GM12878 (cell line): ENCODE data around the gene GRM5. TPM values are rescaled to one million over a fixed set of nuclear protein-coding genes. Genes with fewer than 3 reads are reported as not detected.

Source experiments
- ATAC-seq: fragments of 200-7000 bp; cut with Tn5 transposase; 3 replicates; pipeline ENCODE4 v1.9.1; 2020; ENCODE audit warnings: mild to moderate bottlenecking, moderate library complexity
- BruUV-seq: library from RNA; stranded (reverse); fragments of 400-500 nt; replicated peaks from 2 replicates; lab custom pipeline; 2021; lab: Mats Ljungman, UMichigan
- CTCF ChIA-PET: fragments of 300-600 bp; sonication (Branson Sonifier 250); formaldehyde crosslinking; extraction: SDS; loops from one replicate; lab custom pipeline; 2021; ENCODE audit warnings: inconsistent platforms; lab: Yijun Ruan, JAX
- POLR2A ChIA-PET: fragments of 350-600 bp; formaldehyde crosslinking; extraction: SDS; loops from one replicate; lab custom pipeline; 2021; ENCODE audit warnings: inconsistent platforms; lab: Charles Lee
- RAD21 ChIA-PET: fragments of 300-600 bp; sonication (Branson Sonifier 250); formaldehyde crosslinking; loops from one replicate; lab custom pipeline; 2023; ENCODE audit warnings: antibody characterized with exemption; ENCODE audit not compliant: unreplicated experiment; lab: Charles Lee
- SMC1A ChIA-PET: fragments of 300-600 bp; sonication (Branson Sonifier 250); formaldehyde crosslinking; loops from one replicate; lab custom pipeline; 2023; ENCODE audit not compliant: unreplicated experiment, uncharacterized antibody; lab: Charles Lee
- DNase-seq: peaks from one replicate; pipeline ENCODE4 v3.0.0-alpha.2; 2011; ENCODE audit warnings: low read depth, low spot score
- FAIRE-seq: peaks from 3 replicates; lab custom pipeline; 2011; peaks lifted over from hg19 to GRCh38; lab: Jason Lieb, UNC
- H2AFZ ChIP-seq: 2 replicates; pipeline ENCODE4 v1.6.0; 2011; ENCODE audit warnings: low read depth, low read length, control low read depth; ENCODE audit not compliant: control insufficient read depth
- H3K27ac ChIP-seq: 2 replicates; pipeline ENCODE4 v1.5.1; 2011; ENCODE audit warnings: control low read depth; ENCODE audit not compliant: control insufficient read depth, insufficient read depth
- H3K27me3 ChIP-seq, 2 experiments: replicated peaks in 1 of 2; 2 replicates each; pipeline versions ENCODE4 v1.6.0 to v1.6.1; 2011; ENCODE audit warnings: low read length in 1 of 2; ENCODE audit not compliant: control insufficient read depth in 2 of 2, insufficient read depth in 2 of 2
- H3K36me3 ChIP-seq, 2 experiments: 2 replicates each; pipeline ENCODE4 v1.5.1; 2011; ENCODE audit warnings: low read length in 1 of 2; ENCODE audit not compliant: control insufficient read depth in 2 of 2, insufficient read depth in 2 of 2
- H3K4me1 ChIP-seq: 2 replicates; pipeline ENCODE4 v1.6.1; 2011; ENCODE audit warnings: mild to moderate bottlenecking, low read length, moderate library complexity, mixed read lengths; ENCODE audit not compliant: control insufficient read depth, insufficient read depth
- H3K4me2 ChIP-seq: 2 replicates; pipeline ENCODE4 v1.6.0; 2011; ENCODE audit warnings: control low read depth; ENCODE audit not compliant: control insufficient read depth, insufficient read depth
- H3K4me3 ChIP-seq: fragments of 200-600 bp; sonication (generic); 2 replicates; pipeline ENCODE4 v1.5.1; 2016
- H3K79me2 ChIP-seq: 2 replicates; pipeline ENCODE4 v1.6.0; 2011; ENCODE audit warnings: low read length; ENCODE audit not compliant: control insufficient read depth, insufficient read depth
- H3K9ac ChIP-seq: 2 replicates; pipeline ENCODE4 v1.8.0; 2011; ENCODE audit warnings: low read length, control low read depth, mixed read lengths; ENCODE audit not compliant: control insufficient read depth, insufficient read depth
- H3K9me3 ChIP-seq: replicated peaks from 3 replicates; pipeline ENCODE4 v1.5.1; 2011; ENCODE audit warnings: mild to moderate bottlenecking, low read length; ENCODE audit not compliant: control insufficient read depth, insufficient read depth
- H4K20me1 ChIP-seq: 2 replicates; pipeline ENCODE4 v1.6.0; 2011; ENCODE audit not compliant: control insufficient read depth, insufficient read depth
- ESRRA ChIP-seq: IDR thresholded peaks from 2 replicates; pipeline ENCODE4 v1.6.1; 2012; ENCODE audit warnings: mild to moderate bottlenecking, low read length, improper control_type of control experiment
- JUNB ChIP-seq: IDR thresholded peaks from 2 replicates; pipeline ENCODE4 v1.6.1; 2016; ENCODE audit warnings: antibody characterized with exemption, mild to moderate bottlenecking
- NBN ChIP-seq: fragments of 450-650 bp; IDR thresholded peaks from 2 replicates; pipeline ENCODE4 v1.6.1; 2016
- SMC3 ChIP-seq: IDR thresholded peaks from 2 replicates; pipeline ENCODE4 v1.6.1; 2011; ENCODE audit warnings: low read length, improper control_type of control experiment, borderline replicate concordance
- SUPT20H ChIP-seq: IDR thresholded peaks from 2 replicates; pipeline ENCODE4 v1.6.1; 2011; ENCODE audit warnings: low read depth, mild to moderate bottlenecking, low read length, moderate library complexity, borderline replicate concordance; ENCODE audit not compliant: control insufficient read depth
- SUZ12 ChIP-seq: fragments of 200-600 bp; sonication (generic); IDR thresholded peaks from one replicate; pipeline ENCODE4 v1.6.1; 2018; ENCODE audit warnings: antibody characterized with exemption, mild to moderate bottlenecking; ENCODE audit not compliant: unreplicated experiment
- TCF12 ChIP-seq: IDR thresholded peaks from 2 replicates; pipeline ENCODE4 v1.6.1; 2011; ENCODE audit warnings: low read depth, mild to moderate bottlenecking, low read length
- WGBS: methylation state at CpG from one replicate; pipeline ENCODE4 v1.1.6; 2016; ENCODE audit warnings: low lambda C conversion rate; ENCODE audit not compliant: insufficient replicate concordance, insufficient coverage; ENCODE audit errors: missing lambda C conversion rate; 5-methylcytosine and 5-hydroxymethylcytosine counted together
- in situ Hi-C: fragments of 300-500 bp; cut with MboI; formaldehyde crosslinking; loops from 9 replicates; pipeline ENCODE4 v1.14.3; 2018; ENCODE audit warnings: mixed read lengths
- intact Hi-C: fragments of 100-400 bp; cut with micrococcal nuclease; formaldehyde crosslinking; loops from one replicate; pipeline ENCODE4 v1.14.2; 2022; ENCODE audit not compliant: unreplicated experiment
- polyA plus RNA-seq, 11 experiments: library from polyadenylated mRNA; depleted of rRNA in 4 of 11; unstranded in 6 of 11; stranded (reverse) in 5 of 11; fragments of >200 nt; fragmentation: Nextera tagmentation in 4 of 11; fragmentation: Illumina TruSeq in 1 of 11; extraction: Ambion mirVana in 4 of 11; extraction: Trizol in 1 of 11; gene quantifications; 1 replicate in 1 of 11; 2 replicates in 10 of 11; pipeline versions ENCODE4 v1.2.1 to v1.2.3, GENCODE V29; 2011 to 2016; ENCODE audit warnings: inconsistent platforms in 2 of 11, missing spikeins in 2 of 11, low read depth in 1 of 11
- total RNA-seq, 4 experiments: library from RNA; depleted of rRNA in 3 of 4; stranded (reverse); fragments of >200 nt in 3 of 4; fragmentation: Illumina TruSeq in 1 of 4; extraction: Trizol in 1 of 4; gene quantifications; 2 replicates each; pipeline versions ENCODE4 v1.2.1 to v1.2.3, GENCODE V29; 2013 to 2021
- TF ChIP-seq, protein P1 (sequence below): IDR thresholded peaks from 2 replicates; pipeline ENCODE4 v1.6.1; 2012; ENCODE audit warnings: low read depth, low read length, improper control_type of control experiment
- TF ChIP-seq, protein P2 (sequence below): fragments of 450-650 bp; IDR thresholded peaks from 2 replicates; pipeline ENCODE4 v1.6.1; 2018; ENCODE audit warnings: mild to moderate bottlenecking, low read depth, moderate library complexity; ENCODE audit not compliant: partially characterized antibody
- TF ChIP-seq, protein P3 (sequence below): IDR thresholded peaks from 2 replicates; pipeline ENCODE4 v1.6.1; 2012; ENCODE audit warnings: mild to moderate bottlenecking, low read depth, low read length
- TF ChIP-seq, protein P4 (sequence below): fragments of 450-650 bp; IDR thresholded peaks from 2 replicates; pipeline ENCODE4 v1.6.1; 2017; ENCODE audit warnings: antibody characterized with exemption, mild to moderate bottlenecking, moderate library complexity
- TF ChIP-seq, protein P5 (sequence below): fragments of 450-650 bp; IDR thresholded peaks from 2 replicates; pipeline ENCODE4 v1.6.1; 2018; ENCODE audit warnings: borderline replicate concordance, mild to moderate bottlenecking; ENCODE audit not compliant: partially characterized antibody

The GRM5 gene
- total and polyA plus RNA-seq, 10 of the 15 experiments (the other 5 are each of a cell fraction or from before 2014, with no cell fraction given): not detected

DNA sequence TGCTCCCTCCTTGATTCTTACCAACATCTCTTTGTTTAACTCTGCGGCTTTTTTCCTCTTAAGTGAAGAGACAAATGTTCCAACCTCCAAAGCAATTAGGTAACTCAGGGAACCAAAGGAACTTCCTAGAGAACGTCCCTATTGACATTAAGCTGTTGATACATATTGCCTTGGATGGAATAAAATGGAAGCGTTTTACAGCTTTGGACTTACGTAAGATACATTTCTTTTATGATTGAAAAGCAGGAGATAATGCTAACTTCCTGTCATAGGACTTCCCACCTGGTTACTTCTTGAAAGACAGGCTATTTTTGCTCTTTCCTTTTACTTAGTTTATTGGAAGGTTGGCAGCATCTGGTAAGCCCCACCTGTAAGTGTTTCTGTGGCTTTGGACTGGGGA lies 482.5 kb downstream of the GRM5 start:
- ChIA-PET POLR2A (no interaction called here), CTCF (interaction anchor here (0.6 to 2.5 kb wide), 3 partner anchors 31 to 566 kb away, joined by 3 to 7 read pairs (median 3); no protein-coding TSS in a partner anchor), SMC1A (interaction anchor here (2.0 kb wide), 1 partner anchor 12 kb away, joined by 9 read pairs; no protein-coding TSS in a partner anchor), RAD21 (no interaction called here)
- Histone ChIP-seq H4K20me1 (no peaks in the 10 kb centered on the region), H3K27me3 (peaks cover 2 to 3% of the 10 kb centered on the region in 2 experiments; a peak in 2 of 4 replicates), H3K4me3 (no peak overlapping the region), H3K9ac (no peak overlapping the region), H3K4me1 (no peaks in the 10 kb centered on the region), H3K9me3 (no peaks in the 10 kb centered on the region), H3K4me2 (no peak overlapping the region), H3K27ac (no peak overlapping the region), H2AFZ (no peak overlapping the region), H3K36me3 (no peaks in the 10 kb centered on the region), H3K79me2 (no peaks in the 10 kb centered on the region)
- in situ Hi-C loops (no loop called here), intact Hi-C loops (no loop called here)
- TF ChIP-seq SUPT20H (no peak), ESRRA (no peak), SMC3 (no peak), SUZ12 (no peak), NBN (no peak), JUNB (no peak), TCF12 (no peak)
- TF ChIP-seq, protein P1, sequence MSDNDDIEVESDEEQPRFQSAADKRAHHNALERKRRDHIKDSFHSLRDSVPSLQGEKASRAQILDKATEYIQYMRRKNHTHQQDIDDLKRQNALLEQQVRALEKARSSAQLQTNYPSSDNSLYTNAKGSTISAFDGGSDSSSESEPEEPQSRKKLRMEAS: no peak
- TF ChIP-seq, protein P2, sequence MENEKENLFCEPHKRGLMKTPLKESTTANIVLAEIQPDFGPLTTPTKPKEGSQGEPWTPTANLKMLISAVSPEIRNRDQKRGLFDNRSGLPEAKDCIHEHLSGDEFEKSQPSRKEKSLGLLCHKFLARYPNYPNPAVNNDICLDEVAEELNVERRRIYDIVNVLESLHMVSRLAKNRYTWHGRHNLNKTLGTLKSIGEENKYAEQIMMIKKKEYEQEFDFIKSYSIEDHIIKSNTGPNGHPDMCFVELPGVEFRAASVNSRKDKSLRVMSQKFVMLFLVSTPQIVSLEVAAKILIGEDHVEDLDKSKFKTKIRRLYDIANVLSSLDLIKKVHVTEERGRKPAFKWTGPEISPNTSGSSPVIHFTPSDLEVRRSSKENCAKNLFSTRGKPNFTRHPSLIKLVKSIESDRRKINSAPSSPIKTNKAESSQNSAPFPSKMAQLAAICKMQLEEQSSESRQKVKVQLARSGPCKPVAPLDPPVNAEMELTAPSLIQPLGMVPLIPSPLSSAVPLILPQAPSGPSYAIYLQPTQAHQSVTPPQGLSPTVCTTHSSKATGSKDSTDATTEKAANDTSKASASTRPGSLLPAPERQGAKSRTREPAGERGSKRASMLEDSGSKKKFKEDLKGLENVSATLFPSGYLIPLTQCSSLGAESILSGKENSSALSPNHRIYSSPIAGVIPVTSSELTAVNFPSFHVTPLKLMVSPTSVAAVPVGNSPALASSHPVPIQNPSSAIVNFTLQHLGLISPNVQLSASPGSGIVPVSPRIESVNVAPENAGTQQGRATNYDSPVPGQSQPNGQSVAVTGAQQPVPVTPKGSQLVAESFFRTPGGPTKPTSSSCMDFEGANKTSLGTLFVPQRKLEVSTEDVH: no peak
- TF ChIP-seq, protein P3, sequence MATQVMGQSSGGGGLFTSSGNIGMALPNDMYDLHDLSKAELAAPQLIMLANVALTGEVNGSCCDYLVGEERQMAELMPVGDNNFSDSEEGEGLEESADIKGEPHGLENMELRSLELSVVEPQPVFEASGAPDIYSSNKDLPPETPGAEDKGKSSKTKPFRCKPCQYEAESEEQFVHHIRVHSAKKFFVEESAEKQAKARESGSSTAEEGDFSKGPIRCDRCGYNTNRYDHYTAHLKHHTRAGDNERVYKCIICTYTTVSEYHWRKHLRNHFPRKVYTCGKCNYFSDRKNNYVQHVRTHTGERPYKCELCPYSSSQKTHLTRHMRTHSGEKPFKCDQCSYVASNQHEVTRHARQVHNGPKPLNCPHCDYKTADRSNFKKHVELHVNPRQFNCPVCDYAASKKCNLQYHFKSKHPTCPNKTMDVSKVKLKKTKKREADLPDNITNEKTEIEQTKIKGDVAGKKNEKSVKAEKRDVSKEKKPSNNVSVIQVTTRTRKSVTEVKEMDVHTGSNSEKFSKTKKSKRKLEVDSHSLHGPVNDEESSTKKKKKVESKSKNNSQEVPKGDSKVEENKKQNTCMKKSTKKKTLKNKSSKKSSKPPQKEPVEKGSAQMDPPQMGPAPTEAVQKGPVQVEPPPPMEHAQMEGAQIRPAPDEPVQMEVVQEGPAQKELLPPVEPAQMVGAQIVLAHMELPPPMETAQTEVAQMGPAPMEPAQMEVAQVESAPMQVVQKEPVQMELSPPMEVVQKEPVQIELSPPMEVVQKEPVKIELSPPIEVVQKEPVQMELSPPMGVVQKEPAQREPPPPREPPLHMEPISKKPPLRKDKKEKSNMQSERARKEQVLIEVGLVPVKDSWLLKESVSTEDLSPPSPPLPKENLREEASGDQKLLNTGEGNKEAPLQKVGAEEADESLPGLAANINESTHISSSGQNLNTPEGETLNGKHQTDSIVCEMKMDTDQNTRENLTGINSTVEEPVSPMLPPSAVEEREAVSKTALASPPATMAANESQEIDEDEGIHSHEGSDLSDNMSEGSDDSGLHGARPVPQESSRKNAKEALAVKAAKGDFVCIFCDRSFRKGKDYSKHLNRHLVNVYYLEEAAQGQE: no peak
- TF ChIP-seq, protein P4, sequence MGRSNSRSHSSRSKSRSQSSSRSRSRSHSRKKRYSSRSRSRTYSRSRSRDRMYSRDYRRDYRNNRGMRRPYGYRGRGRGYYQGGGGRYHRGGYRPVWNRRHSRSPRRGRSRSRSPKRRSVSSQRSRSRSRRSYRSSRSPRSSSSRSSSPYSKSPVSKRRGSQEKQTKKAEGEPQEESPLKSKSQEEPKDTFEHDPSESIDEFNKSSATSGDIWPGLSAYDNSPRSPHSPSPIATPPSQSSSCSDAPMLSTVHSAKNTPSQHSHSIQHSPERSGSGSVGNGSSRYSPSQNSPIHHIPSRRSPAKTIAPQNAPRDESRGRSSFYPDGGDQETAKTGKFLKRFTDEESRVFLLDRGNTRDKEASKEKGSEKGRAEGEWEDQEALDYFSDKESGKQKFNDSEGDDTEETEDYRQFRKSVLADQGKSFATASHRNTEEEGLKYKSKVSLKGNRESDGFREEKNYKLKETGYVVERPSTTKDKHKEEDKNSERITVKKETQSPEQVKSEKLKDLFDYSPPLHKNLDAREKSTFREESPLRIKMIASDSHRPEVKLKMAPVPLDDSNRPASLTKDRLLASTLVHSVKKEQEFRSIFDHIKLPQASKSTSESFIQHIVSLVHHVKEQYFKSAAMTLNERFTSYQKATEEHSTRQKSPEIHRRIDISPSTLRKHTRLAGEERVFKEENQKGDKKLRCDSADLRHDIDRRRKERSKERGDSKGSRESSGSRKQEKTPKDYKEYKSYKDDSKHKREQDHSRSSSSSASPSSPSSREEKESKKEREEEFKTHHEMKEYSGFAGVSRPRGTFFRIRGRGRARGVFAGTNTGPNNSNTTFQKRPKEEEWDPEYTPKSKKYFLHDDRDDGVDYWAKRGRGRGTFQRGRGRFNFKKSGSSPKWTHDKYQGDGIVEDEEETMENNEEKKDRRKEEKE: no peak
- TF ChIP-seq, protein P5, sequence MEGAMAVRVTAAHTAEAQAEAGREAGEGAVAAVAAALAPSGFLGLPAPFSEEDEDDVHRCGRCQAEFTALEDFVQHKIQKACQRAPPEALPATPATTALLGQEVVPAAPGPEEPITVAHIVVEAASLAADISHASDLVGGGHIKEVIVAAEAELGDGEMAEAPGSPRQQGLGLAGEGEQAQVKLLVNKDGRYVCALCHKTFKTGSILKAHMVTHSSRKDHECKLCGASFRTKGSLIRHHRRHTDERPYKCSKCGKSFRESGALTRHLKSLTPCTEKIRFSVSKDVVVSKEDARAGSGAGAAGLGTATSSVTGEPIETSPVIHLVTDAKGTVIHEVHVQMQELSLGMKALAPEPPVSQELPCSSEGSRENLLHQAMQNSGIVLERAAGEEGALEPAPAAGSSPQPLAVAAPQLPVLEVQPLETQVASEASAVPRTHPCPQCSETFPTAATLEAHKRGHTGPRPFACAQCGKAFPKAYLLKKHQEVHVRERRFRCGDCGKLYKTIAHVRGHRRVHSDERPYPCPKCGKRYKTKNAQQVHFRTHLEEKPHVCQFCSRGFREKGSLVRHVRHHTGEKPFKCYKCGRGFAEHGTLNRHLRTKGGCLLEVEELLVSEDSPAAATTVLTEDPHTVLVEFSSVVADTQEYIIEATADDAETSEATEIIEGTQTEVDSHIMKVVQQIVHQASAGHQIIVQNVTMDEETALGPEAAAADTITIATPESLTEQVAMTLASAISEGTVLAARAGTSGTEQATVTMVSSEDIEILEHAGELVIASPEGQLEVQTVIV: no peak
- BruUV-seq: no TSS peak
- ATAC-seq: no peak
- FAIRE-seq: no peak
- WGBS: 21% methylated on average over 4 of the region's 4 CpGs
- no peak for DNase-seq
